CMK (cell line): Measurements from ENCODE around the gene RTL10.

Source experiments
- DNase-seq: peaks from one replicate; pipeline ENCODE4 v3.0.0-alpha.2; 2010; ENCODE audit warnings: low read depth

RTL10 gene

GRCh38 chr22:19823191-19823901 lies 31.3 kb downstream of the RTL10 start:
- DNase-seq: no peak

GRCh38 chr22:19822301-19823117 lies 32.2 kb downstream of the RTL10 start:
- no peak for DNase-seq

GRCh38 chr22:19821523-19822300 lies 33.0 kb downstream of the RTL10 start:
- DNase-seq: no peak

DNA sequence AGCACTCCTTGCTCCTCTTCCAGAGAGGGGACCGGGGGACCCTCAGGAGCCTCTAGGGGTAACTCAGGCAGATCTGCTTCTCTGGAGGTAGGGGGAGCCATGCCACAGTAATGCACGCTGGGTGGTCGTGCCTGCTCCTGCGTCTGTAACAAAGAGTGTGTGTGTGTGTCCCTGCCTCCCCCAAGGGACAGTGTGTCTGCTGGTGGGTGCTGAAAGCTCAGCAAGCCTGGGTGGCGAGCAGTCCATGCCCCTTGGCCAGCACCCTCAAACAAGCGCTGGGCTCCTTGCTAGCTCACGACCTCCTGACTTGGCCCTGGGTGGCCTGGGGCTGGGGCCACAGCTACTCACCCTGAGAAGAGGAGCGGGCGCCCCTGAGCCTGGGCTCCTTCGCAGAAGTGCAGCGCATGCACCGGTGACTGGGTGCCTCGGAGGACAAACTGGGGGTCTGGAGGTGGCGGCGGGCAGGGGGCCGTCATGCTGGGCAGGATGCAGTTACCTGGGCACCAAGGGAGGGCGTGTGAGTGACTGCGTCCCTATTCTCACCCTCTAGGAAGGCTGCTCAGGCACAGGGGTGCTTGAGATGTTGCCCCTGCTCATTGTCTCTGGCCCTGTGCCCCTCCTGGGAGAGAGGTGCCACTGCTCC lies 33.7 kb downstream of the RTL10 start:
- no peak for DNase-seq

DNA sequence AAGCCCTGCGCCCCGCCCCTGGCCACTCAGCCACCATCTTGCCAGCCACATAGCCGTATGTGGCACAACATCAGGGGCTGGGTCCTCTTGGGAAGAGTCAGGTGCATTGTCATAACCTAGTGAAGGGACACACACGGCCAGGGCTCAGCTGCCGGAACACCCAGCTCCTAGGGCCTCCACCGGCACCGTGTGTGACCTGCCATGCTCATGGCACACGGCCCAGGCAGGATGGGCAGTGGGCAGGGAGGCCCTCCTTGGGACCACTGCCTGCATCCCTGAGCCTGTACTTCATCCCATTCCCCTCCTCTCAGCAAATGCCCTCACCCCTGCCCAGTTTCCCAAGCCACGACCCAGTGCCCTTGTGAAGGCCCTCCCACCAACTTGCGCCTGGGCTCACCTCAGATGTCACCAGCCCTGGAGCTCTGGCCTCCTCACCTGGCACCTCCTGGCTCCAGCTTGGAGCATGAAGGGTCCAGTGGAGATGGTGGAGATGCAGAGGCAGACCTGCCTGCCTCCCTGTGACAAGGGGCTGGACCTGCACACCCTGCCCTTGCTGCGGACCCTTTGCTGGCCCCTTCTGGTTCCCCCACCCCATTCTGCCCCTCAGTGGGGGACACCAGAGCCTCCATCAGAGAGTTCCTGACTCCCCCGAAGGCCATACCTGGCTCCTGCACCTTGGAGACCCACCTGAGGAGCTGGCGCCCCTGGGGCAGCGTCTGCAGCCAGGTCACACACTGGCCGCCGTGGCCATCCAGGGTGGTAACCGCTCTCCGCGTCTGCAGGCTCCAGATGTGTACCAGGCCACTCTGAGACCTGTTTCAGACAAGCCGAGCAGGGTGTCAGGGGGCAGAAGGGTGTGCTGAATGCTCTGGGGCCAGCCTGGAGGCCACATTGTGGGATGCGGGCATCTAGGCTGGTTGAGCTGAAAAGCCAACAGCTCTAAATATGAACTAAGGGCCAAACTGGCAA lies 34.5 kb downstream of the RTL10 start:
- DNase-seq: no peak

DNA sequence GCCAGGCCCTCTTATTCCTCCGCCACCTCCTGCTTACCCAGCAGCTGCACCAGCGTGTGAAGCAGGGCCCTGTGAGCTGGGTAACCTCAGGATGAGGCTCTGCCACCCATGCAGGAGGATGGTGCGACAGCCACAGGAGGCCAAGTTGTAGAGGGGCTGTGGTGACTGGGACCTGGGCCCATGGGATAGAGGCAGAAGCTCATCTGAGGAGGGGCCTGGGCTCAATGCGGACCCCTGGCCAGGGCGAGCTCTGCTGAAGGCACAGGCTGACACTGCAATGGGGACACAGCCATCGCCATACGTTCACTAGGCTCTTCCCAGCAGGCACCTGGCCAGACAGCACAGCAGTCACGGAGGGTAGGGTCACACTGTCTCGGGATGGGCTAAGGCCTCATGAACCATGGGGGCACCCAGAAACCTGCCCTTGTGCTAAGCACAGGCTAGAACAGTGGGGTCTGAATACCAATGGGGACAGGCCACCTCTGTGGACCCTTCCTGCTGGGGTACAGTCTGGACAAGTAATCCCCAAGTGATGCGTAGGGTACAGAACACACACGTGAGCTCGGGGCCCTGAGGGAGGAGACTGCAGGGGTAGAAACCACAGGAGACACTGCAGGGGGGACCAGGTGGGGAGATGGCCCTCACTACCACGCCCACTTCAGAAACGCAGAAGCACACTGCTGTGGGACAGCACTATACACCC lies 35.3 kb downstream of the RTL10 start:
- DNase-seq: no peak

- DNase-seq: no peak
These were observed 36.1 kb downstream of the RTL10 start for GRCh38 chr22:19818324-19819207.

GRCh38 chr22:19816372-19817119 lies 38.1 kb downstream of the RTL10 start:
- DNase-seq: no peak

DNA sequence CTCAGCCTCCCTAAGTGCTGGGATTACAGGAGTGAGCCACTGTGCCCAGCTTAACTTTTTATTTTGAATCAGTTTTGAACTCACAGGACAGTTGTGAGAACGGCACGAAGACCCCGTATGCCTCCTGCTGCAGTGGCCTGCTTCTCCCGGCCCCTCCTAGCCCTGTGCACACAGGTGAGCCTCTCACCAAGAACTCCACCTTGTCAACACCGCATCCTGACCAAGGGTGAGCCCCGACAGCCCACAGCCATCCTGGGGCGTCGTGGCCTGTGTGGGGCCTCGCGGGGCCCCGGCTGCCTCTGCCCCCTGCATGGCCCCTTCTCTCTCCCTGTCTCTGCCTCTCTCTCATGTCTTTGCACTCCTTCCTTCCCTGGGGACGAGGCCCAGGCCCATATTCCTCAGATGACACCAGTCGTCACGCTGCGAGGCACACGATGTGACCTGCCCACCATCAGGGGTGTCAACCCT lies 38.8 kb downstream of the RTL10 start:
- no peak for DNase-seq

- DNase-seq: no peak
These were observed 39.4 kb downstream of the RTL10 start for GRCh38 chr22:19815093-19815822.

GRCh38 chr22:19814428-19814827 lies 40.2 kb downstream of the RTL10 start:
- no peak for DNase-seq

GRCh38 chr22:19812910-19813309 lies 41.8 kb downstream of the RTL10 start:
- DNase-seq: no peak

DNA sequence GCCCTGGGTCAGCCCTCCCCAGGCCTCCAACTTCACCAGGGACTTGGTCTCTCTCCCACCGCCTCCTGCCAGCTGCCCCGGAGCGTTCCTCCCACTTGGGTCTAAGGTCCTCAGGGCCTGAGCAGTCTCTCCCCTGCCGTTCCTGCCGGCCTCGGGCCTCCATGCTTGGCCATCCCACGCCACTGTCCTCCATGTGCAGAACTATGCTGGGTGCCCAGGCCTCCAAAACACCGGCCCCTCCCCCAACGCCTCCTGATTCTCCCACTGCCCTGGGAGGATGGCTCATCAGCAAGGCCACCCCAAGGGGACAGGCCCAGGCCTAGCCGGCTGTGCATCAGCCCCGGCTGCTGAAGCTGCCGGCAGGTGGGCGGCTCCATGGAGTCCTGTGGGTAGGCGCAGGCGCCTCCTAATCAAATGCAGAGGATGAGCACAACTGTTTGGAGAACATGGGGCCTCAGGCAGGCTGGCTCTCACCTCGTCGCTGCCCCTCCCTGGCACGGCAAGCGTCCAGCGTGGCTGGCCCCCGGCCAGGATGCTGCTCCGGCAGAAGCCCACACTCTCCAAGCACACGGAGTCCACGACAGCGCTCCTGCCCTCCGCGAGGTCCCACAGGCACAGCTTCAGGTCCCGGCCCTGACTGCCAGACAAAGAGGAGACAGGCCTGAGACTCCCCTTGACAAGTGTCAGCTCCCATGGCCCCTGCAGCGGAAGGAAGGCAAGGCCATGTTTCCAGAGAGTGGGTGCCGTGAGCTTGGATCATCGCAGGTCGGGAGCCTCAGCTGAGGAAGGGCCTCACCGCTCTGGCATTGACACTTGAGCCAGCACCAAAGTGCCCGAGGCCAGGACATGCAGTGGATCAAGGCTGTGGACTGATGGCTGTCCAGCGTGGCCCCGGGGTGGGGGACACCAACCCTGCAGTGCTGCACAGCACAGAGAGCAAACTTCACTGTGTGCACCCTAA lies 42.6 kb downstream of the RTL10 start:
- no peak for DNase-seq

DNA sequence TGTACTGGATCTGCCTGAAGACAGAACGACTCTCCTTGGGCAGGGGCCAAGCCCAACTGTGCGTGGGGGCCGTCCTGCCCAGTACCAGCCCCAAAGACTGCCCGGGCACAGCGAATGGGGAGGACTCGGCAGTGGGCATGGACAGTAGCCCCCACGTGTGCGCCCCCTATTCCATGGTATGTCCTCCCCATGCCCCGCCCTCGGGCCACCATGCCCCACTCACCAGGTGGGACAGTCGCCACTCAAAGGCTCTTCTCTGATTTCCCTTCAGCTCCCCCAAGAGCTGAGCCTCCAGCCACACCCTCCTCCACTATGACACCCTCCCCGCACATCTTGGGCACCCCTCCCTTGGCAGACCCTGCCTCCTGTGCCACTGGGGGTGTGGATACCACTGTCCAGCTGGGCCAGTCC lies 43.5 kb downstream of the RTL10 start:
- DNase-seq: no peak

DNA sequence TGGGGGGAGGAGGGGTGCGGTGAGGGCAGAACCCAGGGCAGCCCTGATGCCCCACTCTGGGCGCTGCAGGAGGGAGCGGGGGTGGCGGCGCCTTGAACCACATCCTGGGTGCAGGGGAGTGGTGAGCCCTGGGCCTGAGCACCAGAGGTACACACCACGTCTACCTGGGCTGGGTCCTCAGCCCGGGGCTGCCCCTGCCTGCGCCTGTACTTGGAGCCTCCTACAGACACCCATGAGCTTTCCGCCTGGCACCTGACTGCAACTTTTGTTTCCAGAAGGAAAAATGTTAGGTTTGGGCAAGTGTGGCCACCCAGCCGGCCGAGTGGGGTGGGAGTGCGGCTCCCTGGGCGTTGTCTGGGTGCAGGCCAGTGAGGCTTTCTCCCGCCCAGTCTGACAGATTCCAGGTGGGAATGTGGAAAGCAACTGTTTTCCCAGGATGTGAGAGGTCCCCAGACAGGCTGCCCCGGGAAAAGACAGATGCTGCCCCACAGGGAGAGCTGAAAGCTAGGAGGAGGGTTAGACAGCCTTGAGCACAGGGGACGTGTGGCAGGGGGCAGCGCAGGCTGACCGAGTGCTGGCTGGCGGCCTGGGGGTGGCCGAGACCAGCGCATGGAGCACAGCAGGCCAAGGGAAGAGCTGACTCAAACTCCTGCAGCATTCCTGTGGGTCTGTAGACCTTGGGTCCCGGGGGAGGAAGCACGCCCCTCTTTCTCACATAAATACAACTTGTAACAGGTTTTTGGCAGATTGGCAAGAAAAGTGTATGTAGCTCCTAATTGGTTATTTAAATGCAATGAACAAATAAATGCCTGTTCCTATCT lies 44.1 kb downstream of the RTL10 start:
- no peak for DNase-seq

- DNase-seq: no peak
These were observed 44.9 kb downstream of the RTL10 start for GRCh38 chr22:19809741-19810140.
